ENCODE measurements around the gene BRIP1.

DNA sequence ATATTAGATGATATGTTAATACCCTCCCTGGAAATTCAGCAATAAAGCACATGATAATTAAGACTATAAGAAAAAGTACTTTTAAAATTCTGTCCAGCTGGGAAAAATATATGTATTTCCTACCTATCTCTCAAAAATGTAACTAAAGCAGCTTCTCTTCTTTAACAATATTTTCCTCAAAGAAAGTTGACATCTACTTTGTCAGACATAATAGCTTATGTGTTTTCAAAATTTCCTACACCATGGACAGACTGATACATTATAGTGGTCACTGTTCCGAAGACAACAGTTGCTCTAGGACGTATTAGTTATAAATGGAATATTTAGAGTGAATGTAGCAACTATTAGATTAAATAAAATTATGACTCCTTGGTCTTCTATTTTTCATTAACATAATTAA is 140.9 kb downstream of the BRIP1 start:
- TF ChIP-seq CTCF (conservative IDR thresholded peaks at IDR 0.05 in 1 of 2, IDR thresholded peaks at IDR 0.05 in 1 of 2; ENCODE audit: low read depth in 1 of 2, low read length in 2 of 2) (no peak), EZH2 (IDR thresholded peaks at IDR 0.05; ENCODE audit: low read length, missing control alignments) (no peak)
